Measurements from ENCODE around the gene PCDHGC3. TPM values are rescaled to one million over a fixed set of nuclear protein-coding genes. Genes with fewer than 3 reads are reported as not detected.

PCDHGC3 gene
- polyA plus RNA-seq, 1 experiment = 56.3 TPM

DNA sequence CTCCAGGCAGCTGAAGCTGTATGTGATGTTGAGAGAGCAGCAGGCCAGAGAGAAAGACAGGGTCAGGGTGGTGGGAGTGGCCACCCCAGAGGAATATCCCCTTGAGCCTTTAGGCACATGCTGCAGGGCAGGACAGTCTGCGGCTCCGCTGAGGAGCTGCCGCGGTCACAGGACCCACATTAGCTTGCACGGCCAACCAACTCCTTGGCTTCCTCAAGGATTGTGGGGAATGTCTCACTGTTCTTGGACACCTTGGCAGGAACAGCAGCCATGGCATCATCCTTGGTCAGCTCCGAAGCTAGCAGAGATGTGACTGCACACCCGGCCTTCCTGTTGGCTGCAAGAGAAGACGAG, 40.9 kb downstream of the PCDHGC3 start:
- ChIA-PET CTCF (interaction anchor here (0.8 to 11.0 kb wide), 11 partner anchors 8 to 196 kb away, joined by 3 to 170 read pairs (median 5); partner anchors contain the start of genes PCDHGA12, PCDHGC3 and TAF7), POLR2A (no interaction called here)
- peaks cover 4% of the 10 kb centered on the region for H3K36me3 ChIP-seq (ENCODE audit: control insufficient read depth, insufficient read depth, low read length)
- H3K4me3 ChIP-seq (ENCODE audit: low read depth, low read length) = no peak overlapping the region
- DNase-seq (ENCODE audit: low read depth) = no peak
- H3K27me3 ChIP-seq (ENCODE audit: control insufficient read depth, insufficient read depth, low read length) = no peaks in the 10 kb centered on the region
- TF ChIP-seq, protein P1, sequence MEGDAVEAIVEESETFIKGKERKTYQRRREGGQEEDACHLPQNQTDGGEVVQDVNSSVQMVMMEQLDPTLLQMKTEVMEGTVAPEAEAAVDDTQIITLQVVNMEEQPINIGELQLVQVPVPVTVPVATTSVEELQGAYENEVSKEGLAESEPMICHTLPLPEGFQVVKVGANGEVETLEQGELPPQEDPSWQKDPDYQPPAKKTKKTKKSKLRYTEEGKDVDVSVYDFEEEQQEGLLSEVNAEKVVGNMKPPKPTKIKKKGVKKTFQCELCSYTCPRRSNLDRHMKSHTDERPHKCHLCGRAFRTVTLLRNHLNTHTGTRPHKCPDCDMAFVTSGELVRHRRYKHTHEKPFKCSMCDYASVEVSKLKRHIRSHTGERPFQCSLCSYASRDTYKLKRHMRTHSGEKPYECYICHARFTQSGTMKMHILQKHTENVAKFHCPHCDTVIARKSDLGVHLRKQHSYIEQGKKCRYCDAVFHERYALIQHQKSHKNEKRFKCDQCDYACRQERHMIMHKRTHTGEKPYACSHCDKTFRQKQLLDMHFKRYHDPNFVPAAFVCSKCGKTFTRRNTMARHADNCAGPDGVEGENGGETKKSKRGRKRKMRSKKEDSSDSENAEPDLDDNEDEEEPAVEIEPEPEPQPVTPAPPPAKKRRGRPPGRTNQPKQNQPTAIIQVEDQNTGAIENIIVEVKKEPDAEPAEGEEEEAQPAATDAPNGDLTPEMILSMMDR (IDR thresholded peaks at IDR 0.05; ENCODE audit: insufficient read depth, low read depth, low read length) = no peak

GRCh38 chr5:141517312-141517711, 41.5 kb downstream of the PCDHGC3 start:
- TF ChIP-seq, protein P1 (IDR thresholded peaks at IDR 0.05; ENCODE audit: insufficient read depth, low read depth, low read length) = no peak
- no peak for DNase-seq (ENCODE audit: low read depth)
- POLR2A ChIA-PET = no interaction called here
- H3K36me3 ChIP-seq (ENCODE audit: control insufficient read depth, insufficient read depth, low read length) = no peaks in the 10 kb centered on the region
- H3K27me3 ChIP-seq (ENCODE audit: control insufficient read depth, insufficient read depth, low read length) = no peaks in the 10 kb centered on the region
- CTCF ChIA-PET = interaction anchor here (0.8 to 2.5 kb wide), 7 partner anchors 33 to 197 kb away, joined by 3 to 6 read pairs (median 3); partner anchors contain the start of genes PCDHGA12 and TAF7
- no peak overlapping the region for H3K4me3 ChIP-seq (ENCODE audit: low read depth, low read length)

GRCh38 chr5:141517880-141518617, 42.3 kb downstream of the PCDHGC3 start:
- ChIA-PET POLR2A (interaction anchor here (0.6 kb wide), 2 partner anchors 11 to 135 kb away, joined by 4 to 8 read pairs; no protein-coding TSS in a partner anchor), CTCF (interaction anchor here (0.9 to 2.0 kb wide), 5 partner anchors 40 to 153 kb away, joined by 3 to 6 read pairs (median 3); partner anchors contain the start of gene PCDHGA12)
- TF ChIP-seq, protein P1 (IDR thresholded peaks at IDR 0.05; ENCODE audit: insufficient read depth, low read depth, low read length) = no peak
- Histone ChIP-seq H3K36me3 (ENCODE audit: control insufficient read depth, insufficient read depth, low read length) (no peaks in the 10 kb centered on the region), H3K4me3 (ENCODE audit: low read depth, low read length) (no peak overlapping the region), H3K27me3 (ENCODE audit: control insufficient read depth, insufficient read depth, low read length) (no peaks in the 10 kb centered on the region)
- no peak for DNase-seq (ENCODE audit: low read depth)

DNA sequence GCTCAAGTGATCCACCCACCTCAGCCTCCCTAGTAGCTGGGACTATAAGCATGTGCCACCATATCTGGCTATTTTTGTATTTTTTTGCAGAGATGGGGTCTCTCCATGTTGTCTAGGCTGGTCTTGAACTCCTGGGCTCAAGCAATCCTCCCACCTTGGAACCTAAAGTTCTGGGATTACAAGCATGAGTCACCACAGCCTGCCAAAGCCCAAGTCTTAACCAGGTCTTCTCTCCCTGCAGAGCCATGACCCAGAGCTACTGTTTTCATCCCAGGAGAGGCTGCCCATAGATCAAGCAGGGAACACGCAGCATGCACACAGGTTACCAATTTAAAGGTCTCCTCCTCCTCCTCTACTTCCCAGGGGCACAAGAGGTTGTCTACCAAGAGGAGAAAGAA, 42.9 kb downstream of the PCDHGC3 start:
- DNase-seq (ENCODE audit: low read depth) = no peak
- POLR2A ChIA-PET = interaction anchor here (0.6 kb wide), 1 partner anchor 12 kb away, joined by 4 read pairs; no protein-coding TSS in a partner anchor
- no peak overlapping the region for H3K4me3 ChIP-seq (ENCODE audit: low read depth, low read length)
- CTCF ChIA-PET = interaction anchor here (0.9 to 2.0 kb wide), 5 partner anchors 39 to 154 kb away, joined by 3 to 6 read pairs (median 3); partner anchors contain the start of genes PCDHGA12 and PCDHGB7
- H3K27me3 ChIP-seq (ENCODE audit: control insufficient read depth, insufficient read depth, low read length) = no peaks in the 10 kb centered on the region
- TF ChIP-seq, protein P1 (IDR thresholded peaks at IDR 0.05; ENCODE audit: insufficient read depth, low read depth, low read length) = no peak
- H3K36me3 ChIP-seq (ENCODE audit: control insufficient read depth, insufficient read depth, low read length) = no peaks in the 10 kb centered on the region

Data from BJ (cell line).